Stimulated activated CD8-positive, alpha-beta memory T cell treated with anti-CD3 and anti-CD28 coated beads, Interleukin-4, amount 100 ng/mL, for 4 hours (primary cell): ENCODE measurements around the gene RAPGEF1.
A peak's percentile ranks its signal among the peaks of the same experiment; 100 is the strongest.

ENCODE experiments used
- DNase-seq, 2 donors: peaks; one replicate each; pipeline ENCODE4 v3.0.0-alpha.2; 2020; ENCODE audit warnings: low read depth in 2 of 2, low spot score in 1 of 2

The RAPGEF1 gene

DNA sequence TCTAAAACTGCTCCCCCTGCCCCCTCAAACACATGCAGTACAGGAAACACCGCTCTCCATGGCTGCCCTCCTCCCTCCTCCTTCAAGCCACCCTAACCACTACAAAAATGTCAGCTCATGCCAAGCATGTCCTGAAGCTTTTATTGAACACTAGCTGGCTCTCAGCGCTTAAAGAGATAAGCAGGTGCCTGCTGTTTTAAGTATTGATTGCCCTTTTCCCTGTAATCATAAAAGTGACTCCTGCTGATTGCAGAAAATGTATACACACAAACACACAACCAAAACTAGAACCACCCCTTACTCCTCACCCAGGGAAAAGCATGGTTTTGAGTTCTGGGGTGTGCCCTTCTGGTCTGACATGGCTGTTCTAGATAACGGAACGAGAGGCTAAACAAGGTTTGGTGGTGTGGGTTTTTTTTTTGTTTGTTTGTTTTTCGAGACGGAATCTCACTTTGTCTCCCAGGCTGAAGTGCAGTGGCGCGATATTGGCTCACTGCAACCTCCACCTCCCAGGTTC is 205.1 kb downstream of the RAPGEF1 start:
- DNase-seq: no peak

GRCh38 chr9:131530920-131531832 is 208.7 kb downstream of the RAPGEF1 start, which contains the start of gene UCK1:
Gene UCK1, minus strand, starts transcription at chr9:131531263. Its CDS starts 89 bp downstream, at chr9:131531174.
- DNase-seq: peak; percentile 28 to 51

DNA sequence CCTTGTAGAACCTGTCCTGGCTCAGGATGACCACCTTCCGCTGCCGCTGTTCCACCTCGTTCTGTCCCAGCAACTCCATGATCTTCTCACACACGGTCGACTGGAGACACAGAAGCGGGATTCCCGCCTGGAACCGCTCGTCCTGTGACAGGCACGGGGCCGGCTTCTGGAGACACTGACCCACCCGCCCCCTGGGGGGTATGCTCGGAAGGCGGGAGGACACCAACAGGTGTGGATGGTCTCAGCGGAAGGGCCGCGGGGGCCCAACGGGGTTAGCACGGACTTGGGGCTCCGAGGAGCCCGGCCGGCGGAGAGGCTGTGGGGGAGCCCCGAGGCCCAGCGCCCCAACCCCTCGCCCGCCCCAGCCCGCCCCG is 209.3 kb downstream of the RAPGEF1 start:
- no peak for DNase-seq

GRCh38 chr9:131529597-131530545 is 210.0 kb downstream of the RAPGEF1 start:
- DNase-seq: no peak

GRCh38 chr9:131528886-131529505 is 210.9 kb downstream of the RAPGEF1 start:
- no peak for DNase-seq

DNA sequence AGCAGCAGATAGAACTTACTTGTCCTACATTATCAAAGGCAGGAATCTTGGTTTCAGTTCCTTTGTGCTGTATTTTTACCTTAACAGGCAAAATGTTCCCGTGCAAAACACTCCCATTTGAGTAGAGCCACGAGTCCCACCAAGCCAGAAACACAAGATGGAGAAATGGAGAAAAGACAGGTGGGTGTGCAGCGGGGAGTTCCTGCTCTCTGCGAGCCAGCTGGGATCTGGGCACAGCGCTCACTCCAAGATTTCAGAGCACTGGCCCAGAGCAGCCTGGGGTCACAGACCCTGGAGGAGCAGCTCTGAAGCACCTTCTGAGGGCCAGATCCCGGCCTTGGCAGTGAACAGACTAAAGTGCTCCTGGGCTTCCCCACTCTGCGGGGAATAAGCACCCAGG is 211.7 kb downstream of the RAPGEF1 start:
- no peak for DNase-seq
